NCI-H446 (cell line): ENCODE measurements around the gene MMP1.
"Not testable (repeated sequence)": the region's sequence is repeated elsewhere in the genome, so short reads cannot be mapped to it uniquely, and the experiment has no call there.

Source experiments
- DNase-seq, 2 experiments: peaks; one replicate each; lab custom pipeline; 2025; lab: John Stamatoyannopoulos, UW

Gene MMP1

GRCh38 chr11:102760344-102761035 lies 37.5 kb downstream of the MMP1 start:
- DNase-seq = no peak

DNA sequence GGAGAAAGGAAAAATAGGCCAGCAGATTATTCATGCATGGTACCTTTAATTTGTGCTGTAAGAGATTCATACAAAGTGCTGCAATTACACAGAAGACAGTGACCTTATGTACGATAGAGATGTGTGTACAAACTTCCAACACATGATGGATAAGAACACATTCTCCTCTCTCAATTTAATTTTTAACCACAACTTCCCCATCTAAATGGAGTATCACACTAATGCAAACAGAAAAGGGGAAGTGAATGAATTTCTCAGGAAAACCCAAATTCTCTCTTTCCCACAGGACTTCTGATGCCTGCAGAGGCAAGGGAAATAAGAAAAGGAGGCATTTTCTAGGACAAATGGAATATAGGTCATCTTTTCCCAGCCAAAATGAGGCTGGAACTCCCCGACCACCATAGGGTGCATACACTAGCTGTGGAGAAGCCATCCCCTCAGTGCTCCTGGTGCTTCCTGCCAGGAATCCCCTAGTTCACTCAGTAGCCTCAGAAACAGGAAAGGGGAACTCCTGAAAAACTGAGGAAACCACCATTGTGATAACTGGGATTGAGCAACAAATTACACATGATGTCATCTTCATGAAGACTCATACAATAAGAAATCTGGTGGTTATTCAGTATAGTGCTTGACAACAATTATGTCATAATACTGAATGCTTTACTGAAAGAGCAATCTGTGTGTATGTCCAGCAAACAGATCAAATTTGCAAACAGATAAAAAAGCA lies 40.0 kb downstream of the MMP1 start:
- DNase-seq = no peak

DNA sequence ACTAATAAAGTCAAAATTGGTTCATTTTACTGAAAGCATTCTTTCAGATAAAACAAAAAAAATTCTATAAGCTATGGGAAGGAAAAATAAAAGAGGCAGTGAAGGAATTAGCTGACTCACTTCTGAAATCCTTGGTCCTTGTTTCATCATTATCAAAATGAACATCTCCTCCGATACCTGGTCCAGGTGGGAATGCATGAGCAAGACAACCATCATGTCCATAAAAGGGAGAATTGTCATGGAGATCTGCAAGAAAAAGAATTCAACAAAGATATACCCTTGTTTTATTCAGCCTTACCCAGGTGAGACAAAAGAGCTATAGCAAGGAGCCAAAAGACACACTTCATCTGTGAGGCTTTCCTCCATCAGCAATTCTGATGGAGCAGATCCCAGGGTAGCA lies 44.7 kb downstream of the MMP1 start:
- DNase-seq = no peak

DNA sequence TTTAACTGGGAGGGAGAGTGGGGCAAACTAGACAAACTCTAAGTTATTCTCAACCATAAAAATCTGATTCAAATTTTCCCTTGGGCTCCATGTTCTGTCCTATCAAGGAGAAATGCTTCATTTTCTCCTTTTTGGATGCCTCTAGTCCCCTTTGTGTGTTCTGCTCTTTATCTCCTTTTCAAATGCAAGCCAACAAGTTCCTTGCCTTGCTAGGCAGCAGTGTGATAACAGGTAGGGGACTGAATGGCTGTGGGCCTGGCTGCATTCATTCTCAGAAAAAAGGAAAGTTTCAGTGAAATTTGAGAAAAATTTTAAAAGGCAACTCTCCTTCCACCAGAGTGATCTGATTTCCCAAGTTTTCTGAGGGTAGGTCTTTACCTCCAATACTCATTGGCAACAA lies 46.3 kb downstream of the MMP1 start:
- DNase-seq = no peak

DNA sequence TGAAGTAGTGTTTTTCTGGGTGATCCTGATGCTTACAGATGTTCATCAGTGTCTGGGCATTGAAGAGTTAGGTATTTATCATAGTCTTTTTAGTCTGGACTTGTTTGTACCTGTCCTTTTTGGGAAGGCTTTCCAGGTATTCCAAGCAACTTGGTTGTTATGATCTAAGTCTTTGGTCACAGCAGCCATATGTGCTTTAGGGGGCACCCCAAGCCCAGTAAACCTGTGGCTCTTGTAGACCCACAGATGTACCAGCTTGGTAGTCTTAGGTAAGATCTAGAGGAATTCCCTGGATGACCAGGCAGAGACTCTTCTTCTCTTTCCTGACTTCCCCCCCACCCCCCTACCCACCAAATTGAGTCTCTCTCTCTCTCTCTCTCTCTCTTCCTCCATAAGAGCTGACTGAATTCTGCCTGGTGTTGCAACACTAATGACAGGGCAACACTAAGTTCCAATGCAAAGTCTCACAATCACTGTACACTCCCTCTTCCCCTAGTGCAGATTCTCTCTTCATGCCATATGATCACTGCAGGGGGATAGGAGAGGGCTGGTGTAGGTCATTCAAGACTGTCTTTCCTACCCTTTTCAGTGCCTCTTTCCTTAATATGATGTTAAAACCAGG lies 48.7 kb downstream of the MMP1 start:
- DNase-seq = no peak

- not testable (repeated sequence) for DNase-seq
Observed at GRCh38 chr11:102746746-102747578, 51.0 kb downstream of the MMP1 start.
